Skeletal muscle tissue (tissue), 4 donors: ENCODE data around the gene TEC. TPM values are rescaled to one million over a fixed set of nuclear protein-coding genes. Genes with fewer than 3 reads are reported as not detected.

ENCODE experiments used
- H3K27ac ChIP-seq: one replicate; pipeline ENCODE4 v1.7.0; 2013; ENCODE audit warnings: mild to moderate bottlenecking, low read depth, low read length, inconsistent platforms
- H3K27me3 ChIP-seq, 3 donors: one replicate each; pipeline ENCODE4 v1.7.0; 2013; ENCODE audit warnings: low read length in 3 of 3; ENCODE audit not compliant: control insufficient read depth in 3 of 3, insufficient read depth in 3 of 3
- H3K36me3 ChIP-seq, 3 donors: one replicate each; pipeline ENCODE4 v1.7.0; 2013; ENCODE audit warnings: low read length in 3 of 3; ENCODE audit not compliant: control insufficient read depth in 3 of 3, insufficient read depth in 3 of 3
- H3K4me1 ChIP-seq, 3 donors: one replicate each; pipeline ENCODE4 v1.7.0; 2013; ENCODE audit warnings: low read length in 3 of 3, mild to moderate bottlenecking in 3 of 3; ENCODE audit not compliant: control insufficient read depth in 3 of 3, insufficient read depth in 3 of 3
- H3K4me3 ChIP-seq, 3 donors: one replicate each; pipeline ENCODE4 v1.7.0; 2013; ENCODE audit warnings: low read length in 3 of 3
- H3K9ac ChIP-seq, 3 donors: one replicate each; pipeline ENCODE4 v1.7.0; 2013; ENCODE audit warnings: low read length in 3 of 3, mild to moderate bottlenecking in 3 of 3, moderate library complexity in 2 of 3, low read depth in 1 of 3
- H3K9me3 ChIP-seq, 3 donors: one replicate each; pipeline ENCODE4 v1.7.0; 2013; ENCODE audit warnings: low read length in 3 of 3; ENCODE audit not compliant: control insufficient read depth in 3 of 3
- total RNA-seq: library from RNA; depleted of rRNA; stranded (reverse); fragments of >200 nt; gene quantifications from one replicate; pipeline ENCODE4 v1.2.3, GENCODE V29; 2014
- donor health status: Osteomylitis.

Gene TEC
- total RNA-seq, 1 donor from 2014 or later = 0.52 TPM

DNA sequence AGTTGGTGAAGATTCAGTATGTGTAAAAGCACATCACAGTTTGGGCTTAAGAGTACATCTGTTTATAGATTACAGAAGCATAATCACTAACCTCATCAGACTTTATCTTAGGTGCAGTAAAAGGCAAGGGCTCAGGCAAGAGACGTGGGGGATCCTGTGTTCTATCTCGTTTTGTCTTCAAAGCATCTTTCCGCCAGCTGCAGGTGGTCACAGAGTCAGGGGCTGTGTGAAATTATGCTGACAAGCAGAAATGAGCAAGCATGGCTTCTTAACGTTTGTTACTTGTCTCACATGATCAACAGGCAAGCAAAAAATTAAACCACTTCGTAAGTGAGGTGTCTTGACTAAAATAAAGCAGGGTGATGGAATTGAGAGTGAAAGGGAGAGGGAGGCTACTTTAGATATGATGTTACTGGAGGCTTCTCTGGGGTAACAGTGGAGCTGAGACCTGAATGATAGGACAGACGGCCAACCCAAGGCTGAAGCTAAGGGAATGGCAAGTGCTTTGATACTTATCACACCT, 1.4 kb upstream of the TEC start:
- Histone ChIP-seq H3K4me3 (no peak overlapping the region), H3K27me3 (no peaks in the 10 kb centered on the region), H3K27ac (no peak overlapping the region), H3K36me3 (no peaks in the 10 kb centered on the region), H3K9ac (no peak overlapping the region), H3K4me1 (peaks cover 0 to 11% (median 0%) of the 10 kb centered on the region in 3 donors), H3K9me3 (no peaks in the 10 kb centered on the region)

DNA sequence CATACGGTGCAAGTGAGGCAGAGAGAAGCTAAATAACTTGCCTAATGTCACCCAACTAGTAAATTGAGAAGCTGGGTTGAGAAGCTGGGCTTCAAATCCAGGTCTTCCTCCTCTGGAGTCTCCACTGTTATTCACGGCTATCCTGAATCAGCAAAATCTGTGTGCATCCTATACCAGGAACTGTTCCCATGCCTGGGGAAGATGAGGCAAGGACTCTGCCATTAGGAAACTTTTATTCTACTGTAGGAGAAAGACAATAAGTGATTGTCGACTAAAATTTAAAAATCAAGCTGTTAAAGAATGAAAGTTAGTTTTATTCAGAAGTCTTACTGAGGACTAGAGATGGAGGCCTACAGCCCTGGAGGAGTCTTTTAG, 872 bp upstream of the TEC start:
- no peaks in the 10 kb centered on the region for H3K36me3 ChIP-seq
- H3K27ac ChIP-seq = peak overlapping the region; percentile 86
- no peaks in the 10 kb centered on the region for H3K9me3 ChIP-seq
- peaks cover 0 to 11% (median 0%) of the 10 kb centered on the region in 3 donors for H3K4me1 ChIP-seq
- H3K9ac ChIP-seq = peak overlapping the region; percentile 87 to 88 (median 88)
- peak overlapping the region; percentile 76 to 95 (median 83) for H3K4me3 ChIP-seq
- H3K27me3 ChIP-seq = no peaks in the 10 kb centered on the region

DNA sequence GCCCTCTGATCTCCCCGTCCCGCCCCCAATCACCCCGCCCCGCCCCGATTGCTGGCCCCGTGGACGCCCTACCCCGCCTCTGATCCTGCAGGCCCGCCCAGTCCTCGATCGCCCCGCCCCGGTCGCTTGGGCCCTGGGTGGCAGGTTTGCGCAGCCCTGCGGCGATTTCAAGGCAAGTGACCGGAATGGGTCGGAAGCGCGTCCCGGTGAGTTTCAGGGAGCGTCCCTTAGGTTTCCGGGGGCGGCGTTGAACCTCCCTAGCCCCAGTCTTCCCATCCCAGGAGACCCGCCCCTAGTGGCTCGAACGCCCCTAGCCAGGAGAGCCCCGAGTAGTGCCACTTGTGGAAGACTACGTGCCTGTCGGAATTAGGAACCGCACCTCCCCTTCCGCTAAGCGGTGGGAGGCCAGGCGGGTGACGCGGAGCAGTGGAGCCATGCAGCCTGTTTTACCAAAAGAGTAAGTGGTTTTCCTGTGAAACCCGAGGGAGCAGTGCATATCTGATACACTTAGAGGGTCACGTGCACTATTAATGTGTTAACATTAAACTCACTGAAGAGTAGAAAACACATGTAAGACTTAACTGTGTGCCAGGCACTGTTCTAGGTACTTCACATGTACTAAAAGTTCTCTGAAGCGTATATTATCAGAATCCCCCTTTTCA, 354 bp upstream of the TEC start:
- peak overlapping the region; percentile 76 to 95 (median 85) for H3K4me3 ChIP-seq
- H3K27me3 ChIP-seq = no peaks in the 10 kb centered on the region
- peaks cover 0 to 11% (median 0%) of the 10 kb centered on the region in 3 donors for H3K4me1 ChIP-seq
- H3K9ac ChIP-seq = peak overlapping the region; percentile 87 to 88 (median 88)
- peak overlapping the region; percentile 86 for H3K27ac ChIP-seq
- no peaks in the 10 kb centered on the region for H3K9me3 ChIP-seq
- no peaks in the 10 kb centered on the region for H3K36me3 ChIP-seq

DNA sequence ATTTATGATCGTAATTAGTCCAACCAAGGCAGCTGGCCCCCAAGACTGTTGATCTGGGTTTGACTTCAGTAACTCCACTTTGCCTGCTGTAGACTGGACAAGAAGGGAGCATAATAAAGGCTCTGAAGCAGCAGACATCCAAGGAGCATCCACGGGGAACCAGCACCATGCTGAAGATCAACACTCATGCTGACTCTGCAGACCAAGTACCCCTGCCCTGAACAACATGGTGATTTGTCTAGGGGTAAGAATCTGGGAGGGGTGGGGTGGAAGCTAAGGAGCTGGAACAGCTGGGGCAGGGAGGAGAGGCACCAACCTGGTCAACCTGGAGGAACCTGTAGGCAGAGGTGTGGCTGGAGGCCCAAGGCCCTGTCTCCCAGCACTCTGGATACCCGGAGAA, 2.1 kb downstream of the TEC start:
- Histone ChIP-seq H3K36me3 (no peaks in the 10 kb centered on the region), H3K4me3 (no peak overlapping the region), H3K27me3 (no peaks in the 10 kb centered on the region), H3K9me3 (no peaks in the 10 kb centered on the region), H3K9ac (no peak overlapping the region), H3K27ac (no peak overlapping the region), H3K4me1 (peaks cover 0 to 11% (median 0%) of the 10 kb centered on the region in 3 donors)

DNA sequence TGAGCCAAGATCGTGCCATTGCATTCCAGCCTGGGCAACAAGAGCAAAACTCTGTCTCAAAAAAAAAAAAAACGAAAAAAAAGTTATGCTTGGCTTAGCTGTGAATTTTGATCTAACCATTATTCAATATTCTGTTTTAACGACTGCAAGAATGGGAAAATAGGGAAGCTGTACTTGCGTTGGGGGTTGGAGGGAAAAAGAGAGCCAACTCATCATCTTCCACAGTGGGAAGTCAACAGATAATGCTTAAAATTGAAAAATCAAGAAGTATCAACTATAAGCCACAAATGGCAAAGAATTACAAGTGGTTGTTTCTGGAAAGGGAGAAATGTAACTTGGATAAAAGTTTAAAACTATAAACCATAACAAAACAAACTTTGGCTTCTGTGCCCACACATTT, 2.9 kb downstream of the TEC start:
- no peak overlapping the region for H3K27ac ChIP-seq
- no peaks in the 10 kb centered on the region for H3K36me3 ChIP-seq
- H3K4me3 ChIP-seq = no peak overlapping the region
- H3K27me3 ChIP-seq = no peaks in the 10 kb centered on the region
- no peaks in the 10 kb centered on the region for H3K9me3 ChIP-seq
- no peak overlapping the region for H3K9ac ChIP-seq
- peaks cover 0 to 11% (median 0%) of the 10 kb centered on the region in 3 donors for H3K4me1 ChIP-seq

DNA sequence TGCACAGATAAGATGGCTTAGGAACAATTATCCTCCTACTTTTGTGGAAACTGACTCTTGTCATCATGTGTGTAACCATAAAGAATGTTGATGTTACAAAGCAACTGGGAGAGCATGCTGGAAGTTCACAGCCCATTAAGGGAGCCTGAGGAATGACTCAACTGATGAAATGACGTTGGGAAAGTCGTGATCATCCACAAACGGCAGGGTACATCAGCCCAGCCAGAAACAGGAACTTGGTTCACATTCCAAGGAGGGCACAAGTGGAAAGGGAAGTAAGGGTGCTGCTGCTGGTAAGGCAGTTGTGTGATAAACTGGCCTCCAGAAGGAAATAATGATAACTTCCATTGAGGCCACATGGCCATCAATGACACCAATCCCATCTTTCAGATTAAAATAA, 6.7 kb downstream of the TEC start:
- H3K4me3 ChIP-seq = no peak overlapping the region
- no peaks in the 10 kb centered on the region for H3K36me3 ChIP-seq
- no peaks in the 10 kb centered on the region for H3K27me3 ChIP-seq
- H3K9ac ChIP-seq = no peak overlapping the region
- H3K9me3 ChIP-seq = no peaks in the 10 kb centered on the region
- H3K4me1 ChIP-seq = no peaks in the 10 kb centered on the region
- no peak overlapping the region for H3K27ac ChIP-seq

DNA sequence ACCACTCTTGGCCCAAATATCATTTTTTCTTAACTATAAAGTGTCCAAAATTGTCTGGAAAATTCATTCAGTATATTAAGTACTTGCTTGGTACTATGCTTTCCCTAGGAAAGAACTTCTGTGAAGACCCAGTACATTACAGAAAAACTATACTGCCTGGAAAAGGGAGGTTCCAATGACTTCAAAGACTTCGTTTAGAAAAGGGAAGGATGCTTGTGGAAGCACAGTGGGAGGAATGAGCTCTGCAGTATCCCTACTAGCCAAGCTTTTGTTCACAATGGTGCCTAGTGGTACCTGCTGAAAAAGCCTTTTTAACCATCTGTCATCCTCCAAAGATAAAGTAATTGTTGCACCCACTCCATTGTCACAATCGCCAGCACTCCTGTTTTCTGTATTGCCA, 7.2 kb downstream of the TEC start:
- H3K36me3 ChIP-seq = no peaks in the 10 kb centered on the region
- no peak overlapping the region for H3K9ac ChIP-seq
- no peak overlapping the region for H3K4me3 ChIP-seq
- no peaks in the 10 kb centered on the region for H3K9me3 ChIP-seq
- no peaks in the 10 kb centered on the region for H3K27me3 ChIP-seq
- no peaks in the 10 kb centered on the region for H3K4me1 ChIP-seq
- no peak overlapping the region for H3K27ac ChIP-seq

DNA sequence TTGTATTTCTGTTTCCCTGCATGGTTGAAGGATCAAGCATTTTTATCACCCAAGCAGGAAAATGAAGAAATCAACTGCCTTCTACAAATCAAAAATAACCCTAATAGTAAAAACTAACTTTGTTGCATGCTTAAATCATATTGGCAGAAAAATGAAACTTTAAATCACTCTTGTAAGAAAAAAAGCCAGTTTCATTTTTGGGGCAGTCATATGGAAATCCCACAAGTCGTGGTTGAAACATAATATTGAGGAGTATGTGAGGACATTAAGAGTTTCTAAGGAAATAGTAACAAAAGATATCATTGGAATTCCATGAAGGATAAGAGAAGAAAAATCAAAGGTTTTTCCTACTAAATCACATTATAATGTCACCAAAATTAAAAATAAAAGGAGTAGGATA, 8.4 kb downstream of the TEC start:
- Histone ChIP-seq H3K9ac (no peak overlapping the region), H3K27me3 (no peaks in the 10 kb centered on the region), H3K4me1 (no peaks in the 10 kb centered on the region), H3K4me3 (no peak overlapping the region), H3K36me3 (no peaks in the 10 kb centered on the region), H3K27ac (no peak overlapping the region), H3K9me3 (no peaks in the 10 kb centered on the region)

DNA sequence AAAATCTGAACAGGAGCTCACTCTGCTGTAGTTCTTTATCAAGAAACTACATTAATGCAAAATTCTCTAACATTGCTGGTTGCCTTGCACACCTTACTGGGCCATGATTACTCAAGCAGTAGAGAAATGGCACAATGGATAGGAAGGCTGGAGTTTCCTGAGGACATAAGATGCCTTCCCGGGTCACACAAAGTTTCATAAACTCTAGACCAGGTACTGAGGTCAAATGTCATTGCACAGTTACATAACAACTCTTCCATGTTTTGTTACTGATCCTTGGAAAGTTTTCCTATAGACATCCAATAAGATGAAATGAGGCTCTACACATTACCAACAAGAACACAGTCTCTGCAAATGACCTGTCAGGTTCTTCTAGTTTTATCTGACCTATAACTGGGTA, 9.9 kb downstream of the TEC start:
- H3K9me3 ChIP-seq = no peaks in the 10 kb centered on the region
- no peak overlapping the region for H3K27ac ChIP-seq
- H3K4me3 ChIP-seq = no peak overlapping the region
- H3K36me3 ChIP-seq = no peaks in the 10 kb centered on the region
- H3K27me3 ChIP-seq = no peaks in the 10 kb centered on the region
- no peaks in the 10 kb centered on the region for H3K4me1 ChIP-seq
- H3K9ac ChIP-seq = no peak overlapping the region

DNA sequence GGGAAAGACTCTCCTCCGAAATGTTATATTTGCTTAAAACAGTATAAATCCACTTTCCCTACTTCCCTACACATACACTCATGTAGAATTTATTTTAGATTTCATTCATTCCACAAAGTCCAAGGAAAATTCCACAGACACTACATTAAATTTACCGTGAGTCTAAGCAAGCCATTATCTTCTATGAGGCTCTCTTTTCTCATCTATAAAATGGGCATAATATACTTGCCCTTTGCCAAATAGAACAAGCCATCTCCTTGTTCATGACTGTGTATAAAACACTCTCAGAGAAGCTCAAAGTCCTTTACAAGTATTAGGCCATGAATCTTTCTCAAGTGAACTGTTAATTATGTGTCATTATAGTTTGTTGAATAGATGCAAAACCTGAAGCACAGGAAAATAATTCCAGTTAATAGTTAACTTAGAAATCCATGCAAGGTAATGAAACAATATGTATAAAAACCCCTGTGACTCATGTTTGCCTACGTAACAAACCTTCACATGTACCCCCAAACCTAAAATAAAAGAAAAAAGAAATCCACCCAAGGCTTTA, 10.7 kb downstream of the TEC start:
- Histone ChIP-seq H3K9me3 (no peaks in the 10 kb centered on the region), H3K9ac (no peak overlapping the region), H3K4me1 (no peaks in the 10 kb centered on the region), H3K4me3 (no peak overlapping the region), H3K27ac (no peak overlapping the region), H3K36me3 (no peaks in the 10 kb centered on the region), H3K27me3 (no peaks in the 10 kb centered on the region)
